NOMO-1 treated with DMSO at 0.1 percent for 48 hours (cell line): ENCODE measurements around the gene SLC26A6.

Experiments
- DNase-seq: peaks from one replicate; lab custom pipeline; 2025; ENCODE audit not compliant: unreplicated experiment; lab: John Stamatoyannopoulos, UW

SLC26A6 gene

GRCh38 chr3:48599509-48600285 is 35.6 kb downstream of the SLC26A6 start:
- no peak for DNase-seq

GRCh38 chr3:48599077-48599501 is 36.2 kb downstream of the SLC26A6 start:
- DNase-seq, result no peak

- DNase-seq, result no peak
Measured at GRCh38 chr3:48598323-48599076, 36.8 kb downstream of the SLC26A6 start.

- DNase-seq, result no peak
Measured at GRCh38 chr3:48597408-48597800, 37.9 kb downstream of the SLC26A6 start.

- no peak for DNase-seq
Measured at GRCh38 chr3:48596676-48597407, 38.4 kb downstream of the SLC26A6 start.

- DNase-seq, result no peak
Measured at GRCh38 chr3:48596157-48596556, 39.1 kb downstream of the SLC26A6 start.

- DNase-seq, result no peak
Measured at GRCh38 chr3:48595526-48596121, 39.6 kb downstream of the SLC26A6 start.

GRCh38 chr3:48595075-48595525 is 40.2 kb downstream of the SLC26A6 start, which contains the start of gene COL7A1:
COL7A1 (minus strand) TSS chr3:48595329; CDS start chr3:48595159, 170 bp downstream.
- DNase-seq, result no peak

GRCh38 chr3:48594417-48595049 is 40.7 kb downstream of the SLC26A6 start:
- DNase-seq, result no peak

- no peak for DNase-seq
Measured at GRCh38 chr3:48593337-48593736, 41.9 kb downstream of the SLC26A6 start.

GRCh38 chr3:48592519-48593087 is 42.7 kb downstream of the SLC26A6 start:
- no peak for DNase-seq

- no peak for DNase-seq
Measured at GRCh38 chr3:48591886-48592518, 43.3 kb downstream of the SLC26A6 start.

GRCh38 chr3:48591436-48591835 is 43.8 kb downstream of the SLC26A6 start:
- no peak for DNase-seq

GRCh38 chr3:48588230-48588629 is 47.0 kb downstream of the SLC26A6 start:
- DNase-seq, result no peak

GRCh38 chr3:48587686-48588085 is 47.6 kb downstream of the SLC26A6 start:
- no peak for DNase-seq

- DNase-seq, result no peak
Measured at GRCh38 chr3:48585411-48585810, 49.9 kb downstream of the SLC26A6 start.

- DNase-seq, result no peak
Measured at GRCh38 chr3:48584836-48585235, 50.4 kb downstream of the SLC26A6 start.

- DNase-seq, result no peak
Measured at GRCh38 chr3:48581621-48582481, 53.4 kb downstream of the SLC26A6 start.

GRCh38 chr3:48576647-48577046 is 58.6 kb downstream of the SLC26A6 start:
- no peak for DNase-seq
